ENCODE measurements around the gene CRB3. TPM values are rescaled to one million over a fixed set of nuclear protein-coding genes. Genes with fewer than 3 reads are reported as not detected.

The CRB3 gene
- total and polyA plus RNA-seq, 9 of the 15 experiments (the other 6 are each of a cell fraction or from before 2014, with no cell fraction given), result 0.49 TPM; not detected in 8

DNA sequence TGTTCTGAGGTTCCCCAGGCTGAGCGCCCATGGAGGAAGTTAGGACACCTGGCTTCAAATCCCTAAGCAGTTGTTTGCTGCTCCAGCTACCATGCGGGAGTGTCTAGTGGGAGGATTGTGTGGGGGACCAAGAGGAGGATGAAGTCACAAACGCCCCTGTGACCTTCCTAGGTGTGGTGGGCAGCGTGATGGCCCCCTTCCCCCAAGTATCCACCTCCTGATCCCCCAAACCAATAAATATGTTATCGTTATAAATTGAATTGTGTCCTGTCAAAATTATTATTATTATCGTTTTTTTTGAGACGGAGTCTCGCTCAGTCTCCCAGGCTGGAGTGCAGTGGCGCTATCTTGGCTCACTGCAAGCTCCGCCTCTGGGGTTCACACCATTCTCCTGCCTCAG is 30.4 kb upstream of the CRB3 start, which contains the start of gene SLC25A41:
Gene SLC25A41 (minus strand): TSS at position 101 of the 400 bp plus-strand sequence. CDS start 70 bp downstream, at position 31.
- Histone ChIP-seq H3K27me3 (ENCODE audit: control insufficient read depth in 2 of 2, insufficient read depth in 2 of 2, low read length in 2 of 2) (no peaks in the 10 kb centered on the region), H4K20me1 (replicated peaks; ENCODE audit: control insufficient read depth, insufficient read depth, low read length) (no peaks in the 10 kb centered on the region), H3K4me3 (no peak within 1 kb of the TSS), H3K27ac (ENCODE audit: extremely low read depth, low read depth, low read length) (no peak within 1 kb of the TSS), H3K9me1 (ENCODE audit: control insufficient read depth, insufficient read depth, low read length) (peaks cover 4% of the 10 kb centered on the region), H3K4me1 (replicated peaks in 1 of 2; ENCODE audit: control insufficient read depth in 2 of 2, insufficient read depth in 2 of 2, low read length in 2 of 2) (peaks cover 0 to 13% of the 10 kb centered on the region in 2 experiments; a peak in 1 of 5 replicates), H3K4me2 (ENCODE audit: insufficient read depth, low read length) (no peak within 1 kb of the TSS), H3K9me3 (replicated peaks; ENCODE audit: control insufficient read depth, insufficient read depth, low read depth, low read length) (no peaks in the 10 kb centered on the region), H3K36me3 (ENCODE audit: control insufficient read depth, insufficient read depth, low read length) (peaks cover 3% of the 10 kb centered on the region; the same call in 2 of the 3 replicates), H3K9ac (ENCODE audit: insufficient read depth in 1 of 2, low read depth in 2 of 2, low read length in 2 of 2) (no peak within 1 kb of the TSS), H2AFZ (ENCODE audit: low read depth, low read length) (no peak within 1 kb of the TSS), H3K79me2 (ENCODE audit: control insufficient read depth, insufficient read depth, low read length) (peaks cover 11% of the 10 kb centered on the region)
- ATAC-seq (no peak), FAIRE-seq (no peak), DNase-seq (ENCODE audit: extremely low read depth in 1 of 4, low spot score in 3 of 4) (no peak)
- WGBS (ENCODE audit: insufficient coverage, low coverage, missing lambda C conversion rate), result 76% methylated on average over 9 of the region's 10 CpGs
- ChIA-PET CTCF (ENCODE audit: low intra/inter-chr PET ratio) (no interaction called here), POLR2A (interaction anchor here (0.7 kb wide), 1 partner anchor 10 kb away, joined by 4 read pairs; no protein-coding TSS in a partner anchor)
- in situ Hi-C loops (cut with MboI), result no loop called here
- intact Hi-C loops (cut with micrococcal nuclease), result no loop called here
- no peak for TF ChIP-seq TEAD1 (CRISPR knock-in tag; IDR thresholded peaks at IDR 0.05)
- TF ChIP-seq, protein P1, sequence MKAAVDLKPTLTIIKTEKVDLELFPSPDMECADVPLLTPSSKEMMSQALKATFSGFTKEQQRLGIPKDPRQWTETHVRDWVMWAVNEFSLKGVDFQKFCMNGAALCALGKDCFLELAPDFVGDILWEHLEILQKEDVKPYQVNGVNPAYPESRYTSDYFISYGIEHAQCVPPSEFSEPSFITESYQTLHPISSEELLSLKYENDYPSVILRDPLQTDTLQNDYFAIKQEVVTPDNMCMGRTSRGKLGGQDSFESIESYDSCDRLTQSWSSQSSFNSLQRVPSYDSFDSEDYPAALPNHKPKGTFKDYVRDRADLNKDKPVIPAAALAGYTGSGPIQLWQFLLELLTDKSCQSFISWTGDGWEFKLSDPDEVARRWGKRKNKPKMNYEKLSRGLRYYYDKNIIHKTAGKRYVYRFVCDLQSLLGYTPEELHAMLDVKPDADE (conservative IDR thresholded peaks at IDR 0.05; ENCODE audit: control insufficient read depth, low read depth, low read length), result no peak
- TF ChIP-seq KAT8 (IDR thresholded peaks at IDR 0.05; ENCODE audit: low read depth), result no peak
- TF ChIP-seq KAT7 (CRISPR knock-in tag; IDR thresholded peaks at IDR 0.05; ENCODE audit: borderline replicate concordance), result no peak
- no peak for TF ChIP-seq IRF9 (tag; IDR thresholded peaks at IDR 0.05)
- no peak for TF ChIP-seq HNRNPUL1 (IDR thresholded peaks at IDR 0.05; ENCODE audit: low read length)
- TF ChIP-seq RBM22 (IDR thresholded peaks at IDR 0.05; ENCODE audit: low read depth, low read length, poor library complexity, severe bottlenecking), result no peak
- no peak for TF ChIP-seq GATA2 (CRISPR knock-in tag; IDR thresholded peaks at IDR 0.05)
- TF ChIP-seq, protein P2, sequence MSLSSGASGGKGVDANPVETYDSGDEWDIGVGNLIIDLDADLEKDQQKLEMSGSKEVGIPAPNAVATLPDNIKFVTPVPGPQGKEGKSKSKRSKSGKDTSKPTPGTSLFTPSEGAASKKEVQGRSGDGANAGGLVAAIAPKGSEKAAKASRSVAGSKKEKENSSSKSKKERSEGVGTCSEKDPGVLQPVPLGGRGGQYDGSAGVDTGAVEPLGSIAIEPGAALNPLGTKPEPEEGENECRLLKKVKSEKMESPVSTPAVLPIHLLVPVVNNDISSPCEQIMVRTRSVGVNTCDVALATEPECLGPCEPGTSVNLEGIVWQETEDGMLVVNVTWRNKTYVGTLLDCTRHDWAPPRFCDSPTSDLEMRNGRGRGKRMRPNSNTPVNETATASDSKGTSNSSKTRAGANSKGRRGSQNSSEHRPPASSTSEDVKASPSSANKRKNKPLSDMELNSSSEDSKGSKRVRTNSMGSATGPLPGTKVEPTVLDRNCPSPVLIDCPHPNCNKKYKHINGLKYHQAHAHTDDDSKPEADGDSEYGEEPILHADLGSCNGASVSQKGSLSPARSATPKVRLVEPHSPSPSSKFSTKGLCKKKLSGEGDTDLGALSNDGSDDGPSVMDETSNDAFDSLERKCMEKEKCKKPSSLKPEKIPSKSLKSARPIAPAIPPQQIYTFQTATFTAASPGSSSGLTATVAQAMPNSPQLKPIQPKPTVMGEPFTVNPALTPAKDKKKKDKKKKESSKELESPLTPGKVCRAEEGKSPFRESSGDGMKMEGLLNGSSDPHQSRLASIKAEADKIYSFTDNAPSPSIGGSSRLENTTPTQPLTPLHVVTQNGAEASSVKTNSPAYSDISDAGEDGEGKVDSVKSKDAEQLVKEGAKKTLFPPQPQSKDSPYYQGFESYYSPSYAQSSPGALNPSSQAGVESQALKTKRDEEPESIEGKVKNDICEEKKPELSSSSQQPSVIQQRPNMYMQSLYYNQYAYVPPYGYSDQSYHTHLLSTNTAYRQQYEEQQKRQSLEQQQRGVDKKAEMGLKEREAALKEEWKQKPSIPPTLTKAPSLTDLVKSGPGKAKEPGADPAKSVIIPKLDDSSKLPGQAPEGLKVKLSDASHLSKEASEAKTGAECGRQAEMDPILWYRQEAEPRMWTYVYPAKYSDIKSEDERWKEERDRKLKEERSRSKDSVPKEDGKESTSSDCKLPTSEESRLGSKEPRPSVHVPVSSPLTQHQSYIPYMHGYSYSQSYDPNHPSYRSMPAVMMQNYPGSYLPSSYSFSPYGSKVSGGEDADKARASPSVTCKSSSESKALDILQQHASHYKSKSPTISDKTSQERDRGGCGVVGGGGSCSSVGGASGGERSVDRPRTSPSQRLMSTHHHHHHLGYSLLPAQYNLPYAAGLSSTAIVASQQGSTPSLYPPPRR (CRISPR knock-in tag; IDR thresholded peaks at IDR 0.05; ENCODE audit: borderline replicate concordance), result no peak
- BruUV-seq (replicated peaks), result no TSS peak

Measured in K562 (cell line).